GM12872 (cell line): ENCODE measurements around the gene SIL1.

Source experiments
- CTCF ChIP-seq: IDR thresholded peaks from 3 replicates; pipeline ENCODE4 v1.5.1; 2011; ENCODE audit warnings: low read depth, mild to moderate bottlenecking, low read length, moderate library complexity; ENCODE audit not compliant: insufficient read depth

SIL1 gene

GRCh38 chr5:138972836-138973235 is 225.3 kb downstream of the SIL1 start:
- no peak for TF ChIP-seq CTCF

GRCh38 chr5:138972230-138972629 is 225.9 kb downstream of the SIL1 start:
- TF ChIP-seq CTCF, result no peak

- TF ChIP-seq CTCF, result no peak
Measured at GRCh38 chr5:138969323-138970002, 228.7 kb downstream of the SIL1 start.

- no peak for TF ChIP-seq CTCF
Measured at GRCh38 chr5:138968601-138969000, 229.6 kb downstream of the SIL1 start.

GRCh38 chr5:138967791-138968448 is 230.2 kb downstream of the SIL1 start:
- TF ChIP-seq CTCF, result no peak

- no peak for TF ChIP-seq CTCF
Measured at GRCh38 chr5:138966236-138966985, 231.8 kb downstream of the SIL1 start.

- no peak for TF ChIP-seq CTCF
Measured at GRCh38 chr5:138965626-138966025, 232.5 kb downstream of the SIL1 start.
